Testis (tissue), 3 donors: ENCODE results near the gene OXT. TPM values are rescaled to one million over a fixed set of nuclear protein-coding genes. Genes with fewer than 3 reads are reported as not detected.

Experiments used
- DNase-seq: peaks from one replicate; pipeline ENCODE4 v3.0.0-alpha.2; 2019
- H3K27ac ChIP-seq, 2 donors: fragments of 200-600 bp; sonication (generic); one replicate each; pipeline ENCODE4 v1.5.1; 2019
- H3K27me3 ChIP-seq: fragments of 200-600 bp; sonication (generic); one replicate; pipeline ENCODE4 v1.5.1; 2019
- H3K36me3 ChIP-seq: fragments of 200-600 bp; sonication (generic); one replicate; pipeline ENCODE4 v1.5.1; 2017; ENCODE audit warnings: low read depth; ENCODE audit errors: missing control alignments
- H3K4me1 ChIP-seq: fragments of 200-600 bp; sonication (generic); one replicate; pipeline ENCODE4 v1.5.1; 2019
- H3K4me3 ChIP-seq, 2 donors: fragments of 200-600 bp; sonication (generic); one replicate each; pipeline ENCODE4 v1.5.1; 2017 to 2019
- H3K9me3 ChIP-seq: fragments of 200-600 bp; sonication (generic); one replicate; pipeline ENCODE4 v1.5.1; 2017
- POLR2A ChIP-seq: fragments of 450-650 bp; IDR thresholded peaks from one replicate; pipeline ENCODE4 v1.6.1; 2017; ENCODE audit warnings: antibody characterized with exemption, mild to moderate bottlenecking, moderate library complexity
- WGBS, 2 donors: methylation state at CpG; one replicate each; pipeline ENCODE4 v1.1.5; 2018; 5-methylcytosine and 5-hydroxymethylcytosine counted together
- intact Hi-C: fragments of 100-400 bp; cut with DNase I; formaldehyde crosslinking; loops from one replicate; pipeline ENCODE4 v1.15.1; 2023; ENCODE audit warnings: low total_unique reads
- polyA plus RNA-seq: library from polyadenylated mRNA; stranded (reverse); fragments of 350-450 nt; fragmentation: Illumina TruSeq; extraction: RNeasy Lipid Tissue Mini Kit (QIAGEN cat#74804); gene quantifications from one replicate; pipeline ENCODE4 v1.2.3, GENCODE V29; 2014; ENCODE audit warnings: low read depth, low replicate concordance; ENCODE audit not compliant: insufficient read depth
- total RNA-seq, 2 donors: library from RNA; depleted of rRNA; stranded (reverse); fragments of >200 nt; gene quantifications; one replicate each; pipeline ENCODE4 v1.2.3, GENCODE V29; 2016
- TF ChIP-seq, protein P1 (sequence below), 3 experiments: fragments of 450-650 bp in 2 of 3; fragments of 200-600 bp in 1 of 3; sonication (generic) in 1 of 3; IDR thresholded peaks; one replicate each; pipeline ENCODE4 v1.5.1; 2016 to 2019; ENCODE audit warnings: antibody characterized with exemption in 3 of 3, mild to moderate bottlenecking in 2 of 3, moderate library complexity in 1 of 3

OXT gene
- total and polyA plus RNA-seq, 3 donors from 2014 or later: 1.7 to 6.7 (median 3.7) TPM

DNA sequence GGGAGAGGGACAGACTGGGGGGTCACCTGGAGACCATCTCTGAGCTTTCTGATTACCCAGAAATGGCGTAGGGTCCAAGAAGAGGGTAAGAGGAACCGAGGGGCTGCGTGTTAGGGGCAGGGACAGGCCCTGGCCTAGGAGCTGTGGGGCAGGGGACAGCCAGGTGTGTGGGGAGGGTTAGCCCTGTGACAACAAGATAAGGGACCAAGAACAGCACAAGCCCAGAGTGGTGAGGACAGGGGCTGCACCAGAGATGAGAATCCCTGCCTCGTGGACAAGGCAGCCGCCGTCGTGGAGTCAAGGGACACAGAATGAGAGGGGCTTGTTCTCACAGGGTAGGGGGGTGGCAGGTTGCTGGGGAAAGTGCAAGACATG, 13.6 kb downstream of the OXT start:
- no peak overlapping the region for H3K27ac ChIP-seq
- no peaks in the 10 kb centered on the region for H3K27me3 ChIP-seq
- H3K36me3 ChIP-seq: no peaks in the 10 kb centered on the region
- H3K9me3 ChIP-seq: no peaks in the 10 kb centered on the region
- intact Hi-C loops: no loop called here
- no peak overlapping the region for H3K4me3 ChIP-seq
- WGBS, 2 donors: 92 to 94% methylated on average over 7 of the region's 7 CpGs
- TF ChIP-seq, protein P1, sequence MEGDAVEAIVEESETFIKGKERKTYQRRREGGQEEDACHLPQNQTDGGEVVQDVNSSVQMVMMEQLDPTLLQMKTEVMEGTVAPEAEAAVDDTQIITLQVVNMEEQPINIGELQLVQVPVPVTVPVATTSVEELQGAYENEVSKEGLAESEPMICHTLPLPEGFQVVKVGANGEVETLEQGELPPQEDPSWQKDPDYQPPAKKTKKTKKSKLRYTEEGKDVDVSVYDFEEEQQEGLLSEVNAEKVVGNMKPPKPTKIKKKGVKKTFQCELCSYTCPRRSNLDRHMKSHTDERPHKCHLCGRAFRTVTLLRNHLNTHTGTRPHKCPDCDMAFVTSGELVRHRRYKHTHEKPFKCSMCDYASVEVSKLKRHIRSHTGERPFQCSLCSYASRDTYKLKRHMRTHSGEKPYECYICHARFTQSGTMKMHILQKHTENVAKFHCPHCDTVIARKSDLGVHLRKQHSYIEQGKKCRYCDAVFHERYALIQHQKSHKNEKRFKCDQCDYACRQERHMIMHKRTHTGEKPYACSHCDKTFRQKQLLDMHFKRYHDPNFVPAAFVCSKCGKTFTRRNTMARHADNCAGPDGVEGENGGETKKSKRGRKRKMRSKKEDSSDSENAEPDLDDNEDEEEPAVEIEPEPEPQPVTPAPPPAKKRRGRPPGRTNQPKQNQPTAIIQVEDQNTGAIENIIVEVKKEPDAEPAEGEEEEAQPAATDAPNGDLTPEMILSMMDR (IDR thresholded peaks at IDR 0.05): no peak
- TF ChIP-seq POLR2A: no peak
- peaks cover 8% of the 10 kb centered on the region for H3K4me1 ChIP-seq
- no peak for DNase-seq

DNA sequence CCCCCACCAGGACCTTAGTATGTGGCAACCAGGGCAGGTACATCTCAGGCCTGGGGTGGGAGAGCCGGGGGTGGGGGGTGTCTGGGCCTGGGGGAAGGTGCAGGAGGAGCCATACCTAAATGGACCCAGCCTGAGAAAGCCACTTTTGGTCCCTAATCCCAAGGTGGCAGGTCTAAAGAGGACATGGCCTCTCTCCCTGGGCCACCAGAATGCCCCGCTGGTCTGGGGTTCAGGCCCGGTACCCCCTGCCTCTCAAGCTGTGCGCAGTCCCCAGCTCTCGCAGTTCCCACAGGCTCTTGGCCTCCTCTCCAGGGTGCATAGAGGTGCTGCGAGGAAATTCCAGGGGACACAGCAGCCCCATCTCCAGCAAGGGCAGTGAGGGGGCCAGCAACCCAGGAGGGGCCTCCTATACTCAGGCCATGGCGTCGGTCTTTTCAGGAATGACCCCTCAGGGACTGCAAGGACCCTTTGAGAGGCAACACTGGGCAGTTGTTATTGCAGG, 14.2 kb downstream of the OXT start:
- no peak for DNase-seq
- Histone ChIP-seq H3K9me3 (no peaks in the 10 kb centered on the region), H3K4me3 (no peak overlapping the region), H3K36me3 (no peaks in the 10 kb centered on the region), H3K27ac (no peak overlapping the region), H3K27me3 (no peaks in the 10 kb centered on the region), H3K4me1 (peaks cover 6% of the 10 kb centered on the region)
- intact Hi-C loops: no loop called here
- 97 to 100% methylated on average over 2 to 8 of the region's 8 CpGs for WGBS, 2 donors
- TF ChIP-seq POLR2A: no peak
- TF ChIP-seq, protein P1 (IDR thresholded peaks at IDR 0.05): no peak

DNA sequence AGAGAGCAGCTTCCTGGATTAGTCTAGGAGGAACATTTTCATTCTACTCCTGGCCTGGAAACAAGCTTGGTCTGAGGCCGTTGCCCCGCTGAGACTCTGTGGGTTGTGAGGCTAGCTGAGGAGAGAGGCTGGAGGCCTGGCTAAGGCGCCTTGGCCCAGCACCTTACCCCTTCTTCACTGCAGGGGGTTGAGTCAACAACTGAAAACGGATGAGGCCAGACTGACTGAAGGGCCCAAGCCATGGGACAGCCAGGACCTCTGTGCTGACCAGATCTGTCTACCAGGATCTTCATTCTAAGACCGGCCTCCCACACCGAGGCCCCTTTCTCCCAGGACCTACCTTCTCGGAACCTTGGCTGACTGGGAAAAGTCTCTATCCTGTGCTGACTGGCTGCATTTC, 16.6 kb downstream of the OXT start:
- Histone ChIP-seq H3K27ac (no peak overlapping the region), H3K9me3 (no peaks in the 10 kb centered on the region), H3K27me3 (no peaks in the 10 kb centered on the region), H3K4me3 (no peak overlapping the region), H3K4me1 (no peaks in the 10 kb centered on the region), H3K36me3 (no peaks in the 10 kb centered on the region)
- WGBS, 2 donors: 90 to 91% methylated on average over 5 to 7 of the region's 7 CpGs
- DNase-seq: no peak
- TF ChIP-seq POLR2A: no peak
- TF ChIP-seq, protein P1 (IDR thresholded peaks at IDR 0.05): no peak
- intact Hi-C loops: no loop called here

DNA sequence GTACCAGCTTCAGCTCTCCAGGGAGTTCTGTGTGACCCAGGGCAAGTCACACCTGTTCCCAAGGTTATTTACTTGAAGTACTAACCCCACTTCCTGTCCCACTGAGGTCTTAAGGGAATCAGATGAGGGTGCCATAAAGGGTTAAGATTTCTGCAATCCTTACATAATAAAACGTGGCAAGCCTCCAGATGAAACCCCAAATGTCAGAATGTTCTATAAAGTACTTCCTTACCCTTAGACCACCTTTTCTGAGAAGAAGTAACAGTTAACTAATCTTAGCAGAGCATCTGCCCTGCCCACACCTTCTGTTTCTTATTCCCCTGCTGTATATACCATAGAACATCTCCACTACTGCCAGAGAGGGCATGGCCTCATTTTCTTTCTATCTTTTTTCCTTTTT, 19.1 kb downstream of the OXT start:
- TF ChIP-seq POLR2A: no peak
- TF ChIP-seq, protein P1 (IDR thresholded peaks at IDR 0.05): no peak
- 29 to 43% methylated on average over 1 of the region's 1 CpG for WGBS, 2 donors
- H3K27ac ChIP-seq: no peak overlapping the region
- no peaks in the 10 kb centered on the region for H3K27me3 ChIP-seq
- H3K9me3 ChIP-seq: no peaks in the 10 kb centered on the region
- intact Hi-C loops: no loop called here
- DNase-seq: no peak
- H3K4me1 ChIP-seq: no peaks in the 10 kb centered on the region
- no peaks in the 10 kb centered on the region for H3K36me3 ChIP-seq
- no peak overlapping the region for H3K4me3 ChIP-seq

- intact Hi-C loops: no loop called here
- DNase-seq: no peak
- peak overlapping the region; percentile 24 to 37 for H3K4me3 ChIP-seq
Observed at GRCh38 chr20:3092611-3093379, 21.4 kb downstream of the OXT start.

More at GRCh38 chr20:3092611-3093379, 21.4 kb downstream of the OXT start:
- no peaks in the 10 kb centered on the region for H3K9me3 ChIP-seq
- TF ChIP-seq POLR2A: no peak
- TF ChIP-seq, protein P1 (IDR thresholded peaks at IDR 0.05): no peak
- H3K27ac ChIP-seq: no peak overlapping the region
- H3K27me3 ChIP-seq: no peaks in the 10 kb centered on the region
- 13 to 19% methylated on average over 11 to 76 of the region's 81 CpGs for WGBS, 2 donors
- no peaks in the 10 kb centered on the region for H3K4me1 ChIP-seq
- H3K36me3 ChIP-seq: no peaks in the 10 kb centered on the region
